Peyer's patch (tissue), 4 donors: ENCODE results near the gene FARP1.

Source experiments
- CTCF ChIP-seq, 6 experiments: fragments of 450-650 bp in 4 of 6; fragments of 200-600 bp in 2 of 6; sonication (generic) in 1 of 6; IDR thresholded peaks; one replicate each; pipeline ENCODE4 v1.5.1; 2017 to 2019; ENCODE audit warnings: antibody characterized with exemption in 6 of 6, mild to moderate bottlenecking in 3 of 6, moderate library complexity in 1 of 6
- POLR2A ChIP-seq, 2 donors: fragments of 450-650 bp; IDR thresholded peaks; one replicate each; pipeline ENCODE4 v1.5.1; 2017; ENCODE audit warnings: antibody characterized with exemption in 2 of 2, mild to moderate bottlenecking in 2 of 2, moderate library complexity in 2 of 2

GRCh38 chr13:98206946-98207345 is 64.1 kb downstream of the FARP1 start:
- TF ChIP-seq CTCF (IDR thresholded peaks at IDR 0.05) (no peak), POLR2A (IDR thresholded peaks at IDR 0.05) (no peak)
